Stimulated activated CD8-positive, alpha-beta memory T cell treated with anti-CD3 and anti-CD28 coated beads, Interleukin-7, amount 100 ng/mL, for 1 hour (primary cell): Measurements from ENCODE around the gene PRSS33.

ENCODE experiments used
- DNase-seq, 2 donors: peaks; one replicate each; pipeline ENCODE4 v3.0.0-alpha.2; 2020; ENCODE audit warnings: low read depth in 2 of 2

Gene PRSS33

DNA sequence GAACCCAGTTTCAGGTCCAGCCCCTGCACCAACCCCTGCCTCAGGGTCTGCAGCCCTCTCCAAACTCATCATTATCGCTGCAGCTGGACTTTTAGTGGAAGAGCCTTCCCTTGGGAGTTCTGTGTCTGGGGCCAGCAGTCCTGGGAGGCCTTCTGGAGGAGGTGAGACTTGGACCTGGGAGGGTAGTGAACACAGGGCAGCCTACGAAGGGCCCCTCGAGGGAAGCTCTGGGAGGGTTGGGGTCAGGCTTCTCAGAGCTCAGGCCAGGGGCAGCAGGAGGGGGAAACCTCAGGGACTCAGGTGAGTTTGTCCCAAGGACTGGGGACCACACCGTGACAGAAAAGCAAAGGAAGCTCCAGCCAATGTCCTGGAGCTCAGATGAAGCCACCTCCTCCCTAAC is 46.2 kb downstream of the PRSS33 start:
- no peak for DNase-seq

DNA sequence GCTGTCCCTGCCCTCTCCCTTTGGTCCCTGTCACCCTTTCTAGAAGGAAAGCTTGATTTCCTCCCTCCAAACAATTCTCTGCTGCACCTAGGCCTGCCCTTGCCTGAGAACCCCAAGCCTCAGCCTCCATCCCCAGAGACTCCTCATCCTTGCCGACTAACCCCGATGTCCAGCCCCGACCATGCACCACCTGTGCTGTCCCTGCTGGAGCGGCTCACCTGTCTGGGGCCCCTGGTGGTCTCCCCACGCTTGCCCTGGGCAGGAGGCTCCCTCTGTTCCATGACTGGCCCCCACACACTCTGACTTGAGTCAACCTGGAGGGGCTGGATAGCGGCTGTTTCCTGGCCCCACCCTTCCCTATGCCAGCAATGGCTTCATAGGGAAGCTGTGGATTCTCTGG is 46.9 kb downstream of the PRSS33 start:
- no peak for DNase-seq

DNA sequence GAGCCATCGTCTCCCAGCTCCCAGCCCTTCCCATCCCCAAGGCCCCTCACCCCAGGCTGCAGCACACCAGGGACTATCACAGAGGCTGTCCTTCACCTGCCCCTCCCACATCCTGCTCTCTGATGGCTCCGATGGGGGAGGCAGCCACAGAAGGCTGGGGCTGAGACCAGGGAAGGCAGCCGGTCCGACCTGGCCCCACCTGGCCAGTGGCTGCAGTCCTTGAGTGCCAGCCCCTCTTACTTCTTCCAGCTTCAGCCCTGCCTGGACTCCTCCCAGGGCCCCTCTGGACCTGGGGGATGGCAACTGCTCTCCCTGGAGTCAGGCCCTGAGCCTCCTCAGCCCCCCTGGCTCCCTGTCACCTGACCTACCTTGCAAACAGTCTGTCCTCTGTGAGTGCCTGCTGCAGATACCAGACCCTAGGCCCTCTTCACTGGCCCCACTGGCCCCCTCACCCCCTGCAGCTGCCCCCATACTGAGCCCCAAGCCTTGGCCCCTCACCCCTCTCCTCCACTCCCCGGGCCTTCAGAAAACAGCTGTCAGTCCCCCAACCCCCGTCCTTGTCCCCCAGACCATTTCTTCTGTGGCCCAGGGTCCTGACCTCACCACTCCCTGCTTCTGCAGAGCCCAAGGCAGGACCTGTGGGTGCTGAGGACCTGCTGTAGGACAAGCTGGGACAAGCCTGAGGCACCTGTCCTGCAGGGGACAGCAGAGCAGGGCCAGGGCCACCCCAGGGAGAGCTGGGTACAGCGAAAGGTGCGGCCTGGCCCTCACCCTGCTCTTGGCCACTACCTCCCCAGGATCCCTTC is 47.5 kb downstream of the PRSS33 start:
- DNase-seq, result no peak

- DNase-seq, result no peak
Observed at GRCh38 chr16:2738615-2739014, 48.7 kb downstream of the PRSS33 start.

DNA sequence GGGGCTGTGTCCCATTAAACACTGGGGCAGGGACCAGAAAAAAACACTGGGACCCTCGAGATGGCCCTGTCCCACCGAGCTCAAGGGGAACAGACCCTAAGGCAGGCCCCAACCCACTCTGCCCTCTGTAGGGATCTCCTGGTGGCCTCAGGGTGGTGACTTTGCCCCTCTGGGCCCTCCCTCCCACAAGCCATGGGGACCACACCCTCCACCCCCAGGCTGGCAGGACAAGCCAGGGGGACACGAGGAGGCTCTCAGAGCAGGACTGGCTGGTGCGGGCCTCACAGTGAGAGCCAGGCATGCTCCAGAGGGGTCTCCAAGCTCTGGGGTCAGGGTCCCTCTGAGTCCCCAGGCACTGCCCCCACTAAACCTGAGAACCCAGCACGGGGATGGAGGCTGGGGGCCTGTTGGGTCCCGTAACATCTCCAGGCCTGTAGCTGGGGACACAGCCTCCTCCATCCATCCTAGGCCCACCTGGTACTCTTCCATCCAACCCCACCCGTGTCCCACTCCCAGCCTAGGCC is 49.4 kb downstream of the PRSS33 start:
- DNase-seq, result no peak

DNA sequence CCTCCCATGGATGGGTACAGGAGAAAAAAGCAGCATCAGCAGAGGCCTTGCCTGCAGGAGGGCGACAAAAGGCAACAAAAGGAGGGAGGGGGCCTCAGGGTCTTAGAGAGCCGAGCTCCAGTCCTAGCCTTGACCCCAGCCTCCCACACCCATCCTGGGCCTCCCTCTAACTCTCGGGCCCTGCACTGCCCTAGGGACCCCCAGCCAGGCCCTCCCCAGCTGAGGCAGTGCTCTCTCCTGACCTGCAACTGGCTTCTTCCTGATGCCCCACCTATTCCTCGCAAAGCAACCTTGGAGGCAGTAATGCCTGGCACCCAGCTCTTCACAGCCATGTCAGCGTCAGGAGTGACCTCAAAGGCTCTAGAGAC is 50.1 kb downstream of the PRSS33 start:
- DNase-seq, result no peak

DNA sequence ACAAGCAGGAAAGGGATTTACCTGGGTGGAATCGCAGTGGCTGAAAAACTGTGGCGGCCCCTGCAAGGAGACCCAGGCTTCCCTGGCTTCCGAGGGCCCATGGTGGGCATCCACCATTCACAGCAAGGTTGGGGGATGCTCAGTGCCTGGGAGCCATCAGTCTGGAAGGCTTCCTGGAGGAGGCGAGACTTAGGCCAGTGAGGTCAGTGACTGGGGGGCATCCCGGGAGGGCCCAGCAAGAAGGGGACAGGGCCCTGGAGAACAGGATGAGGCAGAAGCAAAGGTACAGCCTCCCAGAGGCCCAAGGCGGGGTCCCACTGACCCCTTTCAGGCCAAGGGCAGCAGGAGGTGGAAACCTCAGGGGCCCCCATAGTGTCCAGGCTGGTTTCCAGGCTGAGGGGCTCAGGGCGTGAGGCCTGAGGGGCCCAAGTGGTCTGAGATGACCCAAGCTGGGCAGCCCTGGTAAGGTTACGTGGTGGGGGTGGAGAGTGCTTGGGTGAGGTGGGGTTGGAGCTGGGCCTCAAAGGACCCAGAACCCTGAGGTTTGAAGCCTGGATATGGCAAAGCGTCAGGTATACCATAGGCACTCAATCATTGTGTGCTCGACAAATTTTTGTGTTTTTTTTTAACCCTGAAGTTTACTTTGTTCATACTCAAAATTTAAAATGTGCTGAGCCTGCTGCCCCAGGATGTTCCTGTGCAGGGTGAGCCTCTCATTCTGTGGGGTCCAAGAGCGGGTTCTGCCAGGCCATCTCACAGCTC is 50.7 kb downstream of the PRSS33 start:
- DNase-seq, result no peak

GRCh38 chr16:2734844-2735515 is 52.4 kb downstream of the PRSS33 start:
- no peak for DNase-seq
